GM19467 (cell line): Measurements from ENCODE around the gene CD302.
"Not testable (repeated sequence)": the region's sequence is repeated elsewhere in the genome, so short reads cannot be mapped to it uniquely, and the experiment has no call there.

Experiments used
- ATAC-seq: cut with Tn5 transposase; IDR thresholded peaks from one replicate; pipeline ENCODE4 v1.9.1; 2021; ENCODE audit warnings: mild to moderate bottlenecking, moderate library complexity; ENCODE audit not compliant: unreplicated experiment

Gene CD302

GRCh38 chr2:159797543-159798375, at the start of gene CD302:
Gene CD302 (minus strand): TSS chr2:159798208. CDS start chr2:159798198, 10 bp downstream.
- ATAC-seq: no peak

- ATAC-seq: no peak
Observed at GRCh38 chr2:159846564-159846963, 48.6 kb upstream of the CD302 start.

GRCh38 chr2:159840616-159841015, 42.6 kb upstream of the CD302 start:
- ATAC-seq: no peak

GRCh38 chr2:159832858-159833257, 34.9 kb upstream of the CD302 start:
- ATAC-seq: no peak

GRCh38 chr2:159832026-159832425, 34.0 kb upstream of the CD302 start:
- no peak for ATAC-seq

- no peak for ATAC-seq
Observed at GRCh38 chr2:159829376-159829775, 31.4 kb upstream of the CD302 start.

- no peak for ATAC-seq
Observed at GRCh38 chr2:159828738-159829137, 30.7 kb upstream of the CD302 start.

GRCh38 chr2:159822478-159822833, 24.4 kb upstream of the CD302 start:
- not testable (repeated sequence) for ATAC-seq

- not testable (repeated sequence) for ATAC-seq
Observed at GRCh38 chr2:159821775-159822477, 23.9 kb upstream of the CD302 start.

- ATAC-seq: no peak
Observed at GRCh38 chr2:159818940-159819339, 20.9 kb upstream of the CD302 start.

- ATAC-seq: no peak
Observed at GRCh38 chr2:159817283-159817682, 19.3 kb upstream of the CD302 start.

- no peak for ATAC-seq
Observed at GRCh38 chr2:159811232-159811631, 13.2 kb upstream of the CD302 start.

GRCh38 chr2:159808032-159808425, 10.0 kb upstream of the CD302 start:
- no peak for ATAC-seq

GRCh38 chr2:159807183-159808031, 9.4 kb upstream of the CD302 start:
- ATAC-seq: no peak

GRCh38 chr2:159804941-159805340, 6.9 kb upstream of the CD302 start:
- no peak for ATAC-seq

- ATAC-seq: no peak
Observed at GRCh38 chr2:159803235-159803962, 5.4 kb upstream of the CD302 start.

GRCh38 chr2:159802673-159803072, 4.7 kb upstream of the CD302 start:
- no peak for ATAC-seq

GRCh38 chr2:159799833-159800232, 1.8 kb upstream of the CD302 start:
- no peak for ATAC-seq

- ATAC-seq: no peak
Observed at GRCh38 chr2:159798376-159798725, 343 bp upstream of the CD302 start.

GRCh38 chr2:159797225-159797542, 824 bp downstream of the CD302 start:
- ATAC-seq: no peak
